ENCODE data around the gene KIAA0319L.

Gene KIAA0319L

DNA sequence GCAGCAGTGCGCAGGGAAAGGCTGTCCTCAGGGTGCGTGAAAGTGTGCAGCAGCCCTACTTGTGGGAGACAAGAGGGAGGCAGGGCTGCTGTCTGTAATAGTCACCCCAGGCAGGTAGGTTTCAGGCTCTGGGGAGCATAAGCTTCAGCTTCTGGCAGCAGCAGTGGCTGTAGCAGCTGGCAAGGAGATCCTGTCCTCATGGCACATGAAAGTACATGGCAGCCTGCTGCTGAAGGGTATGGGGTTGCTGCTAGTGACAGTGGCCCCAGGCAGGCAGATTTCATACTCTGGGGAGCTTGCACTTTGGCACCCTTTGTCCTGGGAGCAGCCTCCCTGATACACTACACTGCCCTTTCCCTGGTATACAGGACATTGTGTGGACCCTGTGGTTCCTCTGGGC is 26.3 kb downstream of the KIAA0319L start:
- TF ChIP-seq, protein P1, sequence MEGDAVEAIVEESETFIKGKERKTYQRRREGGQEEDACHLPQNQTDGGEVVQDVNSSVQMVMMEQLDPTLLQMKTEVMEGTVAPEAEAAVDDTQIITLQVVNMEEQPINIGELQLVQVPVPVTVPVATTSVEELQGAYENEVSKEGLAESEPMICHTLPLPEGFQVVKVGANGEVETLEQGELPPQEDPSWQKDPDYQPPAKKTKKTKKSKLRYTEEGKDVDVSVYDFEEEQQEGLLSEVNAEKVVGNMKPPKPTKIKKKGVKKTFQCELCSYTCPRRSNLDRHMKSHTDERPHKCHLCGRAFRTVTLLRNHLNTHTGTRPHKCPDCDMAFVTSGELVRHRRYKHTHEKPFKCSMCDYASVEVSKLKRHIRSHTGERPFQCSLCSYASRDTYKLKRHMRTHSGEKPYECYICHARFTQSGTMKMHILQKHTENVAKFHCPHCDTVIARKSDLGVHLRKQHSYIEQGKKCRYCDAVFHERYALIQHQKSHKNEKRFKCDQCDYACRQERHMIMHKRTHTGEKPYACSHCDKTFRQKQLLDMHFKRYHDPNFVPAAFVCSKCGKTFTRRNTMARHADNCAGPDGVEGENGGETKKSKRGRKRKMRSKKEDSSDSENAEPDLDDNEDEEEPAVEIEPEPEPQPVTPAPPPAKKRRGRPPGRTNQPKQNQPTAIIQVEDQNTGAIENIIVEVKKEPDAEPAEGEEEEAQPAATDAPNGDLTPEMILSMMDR (IDR thresholded peaks at IDR 0.05; ENCODE audit: borderline replicate concordance, control extremely low read depth, extremely low read depth, insufficient read depth, missing control alignments), result no peak
- DNase-seq (ENCODE audit: low spot score), result no peak
- in situ Hi-C loops (cut with MboI; ENCODE audit: low sequenced_read_pairs, unreplicated experiment), result no loop called here

DNA sequence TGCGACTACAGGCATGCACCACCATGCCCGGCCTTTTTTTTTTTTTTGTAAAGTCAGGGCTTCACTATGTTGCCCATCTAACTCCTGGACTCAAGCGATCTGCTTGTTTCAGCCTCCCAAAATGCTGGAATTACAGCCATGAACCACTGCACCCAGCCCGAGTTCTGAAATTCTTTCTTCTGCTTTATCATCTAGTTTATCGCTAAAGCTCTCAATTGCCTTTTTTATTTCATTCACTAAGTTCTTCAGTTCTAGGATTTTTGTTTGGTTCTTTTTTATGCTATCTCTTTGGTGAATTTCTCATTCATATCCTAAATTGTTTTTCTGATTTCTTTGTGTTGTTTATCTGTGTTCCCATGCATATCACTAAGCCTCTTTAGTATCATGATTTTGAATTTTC is 27.0 kb downstream of the KIAA0319L start:
- DNase-seq (ENCODE audit: low spot score), result no peak
- TF ChIP-seq, protein P1 (IDR thresholded peaks at IDR 0.05; ENCODE audit: borderline replicate concordance, control extremely low read depth, extremely low read depth, insufficient read depth, missing control alignments), result no peak
- in situ Hi-C loops (cut with MboI; ENCODE audit: low sequenced_read_pairs, unreplicated experiment), result no loop called here

DNA sequence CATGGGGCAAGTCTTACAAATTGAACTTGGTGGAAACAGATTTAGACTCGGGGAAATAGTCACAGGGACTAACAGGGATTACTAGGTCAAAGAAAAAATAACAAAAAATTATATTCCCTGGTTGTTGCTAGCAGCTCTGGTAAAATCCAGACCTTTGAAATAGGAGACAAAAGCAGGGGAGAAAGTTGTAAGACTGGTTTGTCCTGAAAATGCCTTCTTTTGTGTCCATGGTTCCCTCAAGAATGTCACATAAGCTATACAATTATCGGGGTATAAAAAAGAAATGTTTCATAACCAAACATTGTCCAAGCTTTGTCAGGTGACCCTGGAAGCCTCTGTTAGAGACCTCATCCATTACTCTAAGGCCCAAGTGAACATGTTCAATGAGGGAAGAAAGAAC is 33.1 kb downstream of the KIAA0319L start:
- in situ Hi-C loops (cut with MboI; ENCODE audit: low sequenced_read_pairs, unreplicated experiment), result no loop called here

DNA sequence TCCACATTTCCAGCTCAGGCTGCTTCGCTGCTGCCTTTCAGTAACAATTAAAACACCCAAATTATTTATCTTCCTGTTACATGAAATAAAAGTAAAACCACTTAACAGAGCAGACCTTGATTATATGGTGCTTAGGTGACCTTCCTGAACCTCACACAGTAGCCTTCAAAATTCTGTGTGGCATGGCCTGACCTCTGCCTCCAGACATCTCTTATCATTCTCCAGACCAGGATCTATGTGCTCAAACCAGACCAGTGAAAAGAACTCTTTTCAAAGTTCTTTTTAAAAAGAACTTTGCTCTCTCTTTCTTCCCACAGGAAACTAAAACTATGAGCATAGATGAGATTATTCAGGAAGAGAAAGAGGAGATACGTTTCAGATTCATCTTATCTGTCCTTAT is 37.8 kb downstream of the KIAA0319L start:
- TF ChIP-seq, protein P1 (IDR thresholded peaks at IDR 0.05; ENCODE audit: borderline replicate concordance, control extremely low read depth, extremely low read depth, insufficient read depth, missing control alignments), result no peak
- in situ Hi-C loops (cut with MboI; ENCODE audit: low sequenced_read_pairs, unreplicated experiment), result no loop called here
- no peak for DNase-seq (ENCODE audit: low spot score)

More for the DNA sequence above, 33.1 kb downstream of the KIAA0319L start:
- TF ChIP-seq, protein P1 (IDR thresholded peaks at IDR 0.05; ENCODE audit: borderline replicate concordance, control extremely low read depth, extremely low read depth, insufficient read depth, missing control alignments), result no peak
- DNase-seq (ENCODE audit: low spot score), result no peak

DNA sequence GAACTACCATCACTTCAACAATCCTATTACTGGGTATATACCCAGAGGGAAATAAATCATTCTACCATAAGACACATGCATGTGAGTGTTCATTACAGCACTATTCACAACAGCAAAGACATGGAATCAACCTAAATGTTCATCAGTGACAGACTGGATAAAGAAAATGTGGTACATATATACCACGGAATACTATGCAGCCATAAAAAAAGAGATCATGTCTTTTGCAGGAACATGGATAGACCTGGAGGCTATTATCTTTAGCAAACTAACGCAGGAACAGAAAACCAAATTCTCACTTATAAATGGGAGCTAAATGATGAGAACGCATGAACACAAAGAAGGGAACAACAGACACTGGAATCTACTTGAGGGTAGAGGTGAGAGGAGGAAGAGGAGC is 39.0 kb downstream of the KIAA0319L start:
- DNase-seq (ENCODE audit: low spot score), result no peak
- in situ Hi-C loops (cut with MboI; ENCODE audit: low sequenced_read_pairs, unreplicated experiment), result no loop called here
- TF ChIP-seq, protein P1 (IDR thresholded peaks at IDR 0.05; ENCODE audit: borderline replicate concordance, control extremely low read depth, extremely low read depth, insufficient read depth, missing control alignments), result no peak

DNA sequence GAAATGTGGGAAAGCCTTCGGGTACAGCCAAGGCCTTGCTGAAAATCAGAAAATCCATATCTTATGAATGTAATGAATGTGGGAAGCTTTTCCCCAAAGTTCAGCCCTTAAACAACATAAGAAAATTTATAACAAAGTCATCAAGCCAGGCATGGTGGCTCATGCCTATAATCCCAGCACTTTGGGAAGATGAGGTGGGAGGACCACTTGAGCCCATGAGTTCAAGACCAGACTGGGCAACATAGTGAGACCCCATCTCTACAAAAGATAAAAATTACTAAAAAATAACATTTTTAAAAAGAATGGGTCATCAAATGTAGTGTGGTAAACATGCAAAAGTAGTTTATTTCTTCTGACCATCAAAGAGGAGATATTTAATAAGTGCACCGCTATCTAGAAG is 45.9 kb downstream of the KIAA0319L start:
- TF ChIP-seq, protein P1 (IDR thresholded peaks at IDR 0.05; ENCODE audit: borderline replicate concordance, control extremely low read depth, extremely low read depth, insufficient read depth, missing control alignments), result no peak
- no peak for DNase-seq (ENCODE audit: low spot score)
- in situ Hi-C loops (cut with MboI; ENCODE audit: low sequenced_read_pairs, unreplicated experiment), result no loop called here

DNA sequence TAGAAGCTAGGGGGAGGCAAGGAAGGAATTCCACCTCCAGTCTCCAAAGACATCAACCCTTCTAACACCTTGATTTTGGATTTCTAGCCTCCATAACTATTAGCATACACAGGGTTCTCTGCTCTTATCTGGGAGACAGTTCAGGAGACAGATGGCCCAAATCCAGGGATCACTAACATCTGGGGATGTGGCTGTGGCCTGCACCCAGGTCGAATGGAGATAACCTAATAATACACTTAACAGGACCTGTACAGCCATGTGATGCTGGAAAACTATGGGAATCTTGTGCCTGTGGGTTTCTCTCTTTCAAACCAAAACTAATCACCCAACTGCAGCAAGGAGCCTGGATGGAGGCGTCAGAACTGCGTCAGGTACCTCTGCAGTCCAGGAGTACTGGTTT is 47.6 kb downstream of the KIAA0319L start:
- in situ Hi-C loops (cut with MboI; ENCODE audit: low sequenced_read_pairs, unreplicated experiment), result no loop called here
- no peak for DNase-seq (ENCODE audit: low spot score)
- TF ChIP-seq, protein P1 (IDR thresholded peaks at IDR 0.05; ENCODE audit: borderline replicate concordance, control extremely low read depth, extremely low read depth, insufficient read depth, missing control alignments), result no peak

All from GM13976 (cell line).